ENCODE results near the gene EZR. TPM values are rescaled to one million over a fixed set of nuclear protein-coding genes. Genes with fewer than 3 reads are reported as not detected.

Gene EZR
- total RNA-seq, 4 donors from 2014 or later = 27.4 to 94.0 (median 59.3) TPM

GRCh38 chr6:158764926-158765325 is 54.2 kb downstream of the EZR start:
- intact Hi-C loops (cut with DNase I; ENCODE audit: low total_unique reads) = no loop called here
- no peaks in the 10 kb centered on the region for H3K36me3 ChIP-seq
- no peak for TF ChIP-seq POLR2A (IDR thresholded peaks at IDR 0.05)
- no peak for TF ChIP-seq CTCF (IDR thresholded peaks at IDR 0.05)

GRCh38 chr6:158764183-158764849 is 54.9 kb downstream of the EZR start:
- H3K4me1 ChIP-seq = no peaks in the 10 kb centered on the region
- no peaks in the 10 kb centered on the region for H3K36me3 ChIP-seq
- no peaks in the 10 kb centered on the region for H3K27me3 ChIP-seq
- TF ChIP-seq POLR2A (IDR thresholded peaks at IDR 0.05) (no peak), CTCF (IDR thresholded peaks at IDR 0.05) (no peak)
- no peak overlapping the region for H3K4me3 ChIP-seq
- intact Hi-C loops (cut with DNase I; ENCODE audit: low total_unique reads) = no loop called here
- no peak for DNase-seq
- H3K9me3 ChIP-seq = no peaks in the 10 kb centered on the region
- H3K27ac ChIP-seq = no peak overlapping the region

More at GRCh38 chr6:158764926-158765325, 54.2 kb downstream of the EZR start:
- Histone ChIP-seq H3K27me3 (no peaks in the 10 kb centered on the region), H3K27ac (no peak overlapping the region), H3K4me1 (no peaks in the 10 kb centered on the region), H3K9me3 (no peaks in the 10 kb centered on the region), H3K4me3 (no peak overlapping the region)
- no peak for DNase-seq

GRCh38 chr6:158763434-158764182 is 55.6 kb downstream of the EZR start:
- DNase-seq = no peak
- H3K9me3 ChIP-seq = no peaks in the 10 kb centered on the region
- TF ChIP-seq POLR2A (IDR thresholded peaks at IDR 0.05) (no peak), CTCF (IDR thresholded peaks at IDR 0.05) (no peak)
- no peak overlapping the region for H3K4me3 ChIP-seq
- H3K27ac ChIP-seq = no peak overlapping the region
- no peaks in the 10 kb centered on the region for H3K36me3 ChIP-seq
- no peaks in the 10 kb centered on the region for H3K27me3 ChIP-seq
- H3K4me1 ChIP-seq = no peaks in the 10 kb centered on the region
- intact Hi-C loops (cut with DNase I; ENCODE audit: low total_unique reads) = no loop called here

- H3K9me3 ChIP-seq = no peaks in the 10 kb centered on the region
- H3K27ac ChIP-seq = no peak overlapping the region
- no peak overlapping the region for H3K4me3 ChIP-seq
- intact Hi-C loops (cut with DNase I; ENCODE audit: low total_unique reads) = no loop called here
- no peak for DNase-seq
- H3K36me3 ChIP-seq = no peaks in the 10 kb centered on the region
- TF ChIP-seq POLR2A (IDR thresholded peaks at IDR 0.05) (no peak), CTCF (IDR thresholded peaks at IDR 0.05) (no peak)
- H3K27me3 ChIP-seq = no peaks in the 10 kb centered on the region
- H3K4me1 ChIP-seq = no peaks in the 10 kb centered on the region
Measured at GRCh38 chr6:158762787-158763433, 56.3 kb downstream of the EZR start.

GRCh38 chr6:158761746-158762145 is 57.4 kb downstream of the EZR start:
- intact Hi-C loops (cut with DNase I; ENCODE audit: low total_unique reads) = no loop called here
- no peak for DNase-seq
- Histone ChIP-seq H3K27ac (no peak overlapping the region), H3K27me3 (no peaks in the 10 kb centered on the region), H3K4me1 (no peaks in the 10 kb centered on the region), H3K9me3 (no peaks in the 10 kb centered on the region), H3K4me3 (no peak overlapping the region), H3K36me3 (no peaks in the 10 kb centered on the region)
- no peak for TF ChIP-seq POLR2A (IDR thresholded peaks at IDR 0.05)
- TF ChIP-seq CTCF (IDR thresholded peaks at IDR 0.05) = no peak
